CD4-positive, alpha-beta T cell treated with Interleukin-12 subunit alpha and Interleukin-12 subunit beta, for 1 hour (primary cell): ENCODE results near the gene ADSL.

Experiments
- DNase-seq: peaks from one replicate; pipeline ENCODE4 v3.0.0-alpha.2; 2020

ADSL gene

DNA sequence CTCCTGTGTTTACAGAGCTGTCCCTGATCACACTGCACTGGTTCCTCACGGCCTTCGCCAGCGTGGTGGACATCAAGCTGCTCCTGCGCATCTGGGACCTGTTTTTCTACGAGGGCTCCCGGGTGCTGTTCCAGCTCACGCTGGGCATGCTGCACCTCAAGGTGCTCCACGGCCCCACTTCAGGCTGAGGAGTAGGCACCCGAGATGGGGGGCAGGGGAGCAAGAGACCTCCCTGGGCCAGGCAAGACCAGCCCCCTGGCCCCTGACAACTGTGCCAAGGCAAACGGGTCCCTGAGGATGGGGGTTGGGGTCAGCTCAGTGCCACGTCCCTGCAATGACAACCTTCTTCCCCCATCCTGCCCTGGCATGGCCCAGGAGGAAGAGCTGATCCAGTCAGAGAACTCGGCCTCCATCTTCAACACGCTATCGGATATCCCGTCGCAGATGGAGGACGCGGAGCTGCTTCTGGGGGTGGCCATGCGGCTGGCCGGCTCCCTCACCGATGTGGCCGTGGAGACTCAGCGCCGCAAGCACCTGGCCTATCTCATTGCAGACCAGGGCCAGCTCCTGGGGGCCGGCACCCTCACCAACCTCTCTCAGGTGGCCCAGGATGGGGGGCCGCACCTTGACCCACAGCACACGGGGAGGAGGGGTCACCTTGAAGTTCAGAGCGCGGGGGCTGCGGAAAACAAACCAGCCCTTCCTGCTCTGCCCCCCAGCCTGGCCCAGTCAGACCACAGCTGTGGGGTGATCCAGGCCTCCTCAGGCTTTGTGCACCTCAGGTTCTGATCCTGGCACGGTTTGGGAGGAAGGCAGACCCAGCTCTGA, 60.0 kb downstream of the ADSL start:
- no peak for DNase-seq

- DNase-seq, result no peak
These were observed 60.9 kb downstream of the ADSL start for GRCh38 chr22:40407021-40407761.

DNA sequence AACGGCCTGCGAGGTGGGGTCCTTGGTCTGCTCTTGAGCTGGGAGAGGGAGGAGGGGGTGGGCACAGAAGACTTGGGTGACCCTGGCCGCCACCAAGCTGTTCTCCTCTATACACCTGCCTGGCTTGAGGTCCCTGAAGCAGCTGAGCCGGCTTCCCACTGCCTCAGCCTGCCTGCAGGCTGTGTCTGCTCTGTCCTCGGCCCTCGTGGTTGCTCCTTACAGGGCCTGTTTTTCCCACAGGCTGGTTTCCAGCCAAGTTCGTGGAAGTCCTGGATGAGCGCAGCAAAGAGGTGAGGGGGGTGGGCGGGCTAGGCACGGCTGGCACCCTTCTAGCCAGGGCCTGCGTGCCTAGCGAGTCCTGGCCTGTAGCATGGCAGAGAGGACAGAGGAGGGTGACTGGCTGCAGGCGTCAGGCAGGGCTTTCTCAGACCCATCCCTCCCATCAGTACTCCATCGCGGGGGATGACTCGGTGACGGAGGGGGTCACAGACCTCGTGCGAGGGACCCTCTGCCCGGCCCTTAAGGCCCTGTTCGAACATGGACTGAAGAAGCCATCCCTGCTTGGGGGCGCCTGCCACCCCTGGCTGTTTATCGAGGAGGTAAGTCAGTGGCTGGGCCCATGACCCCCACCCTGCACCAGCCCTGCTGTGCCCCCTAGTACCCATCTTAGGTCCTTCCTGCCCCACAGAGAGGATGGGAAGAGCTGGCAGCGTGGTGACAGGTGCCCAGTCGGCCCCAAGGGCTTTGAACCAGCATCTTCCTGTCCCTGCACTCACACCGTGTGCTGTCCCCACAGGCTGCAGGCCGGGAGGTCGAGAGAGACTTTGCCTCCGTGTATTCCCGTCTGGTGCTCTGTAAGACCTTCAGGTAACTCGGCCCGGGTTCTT, 61.8 kb downstream of the ADSL start:
- no peak for DNase-seq

DNA sequence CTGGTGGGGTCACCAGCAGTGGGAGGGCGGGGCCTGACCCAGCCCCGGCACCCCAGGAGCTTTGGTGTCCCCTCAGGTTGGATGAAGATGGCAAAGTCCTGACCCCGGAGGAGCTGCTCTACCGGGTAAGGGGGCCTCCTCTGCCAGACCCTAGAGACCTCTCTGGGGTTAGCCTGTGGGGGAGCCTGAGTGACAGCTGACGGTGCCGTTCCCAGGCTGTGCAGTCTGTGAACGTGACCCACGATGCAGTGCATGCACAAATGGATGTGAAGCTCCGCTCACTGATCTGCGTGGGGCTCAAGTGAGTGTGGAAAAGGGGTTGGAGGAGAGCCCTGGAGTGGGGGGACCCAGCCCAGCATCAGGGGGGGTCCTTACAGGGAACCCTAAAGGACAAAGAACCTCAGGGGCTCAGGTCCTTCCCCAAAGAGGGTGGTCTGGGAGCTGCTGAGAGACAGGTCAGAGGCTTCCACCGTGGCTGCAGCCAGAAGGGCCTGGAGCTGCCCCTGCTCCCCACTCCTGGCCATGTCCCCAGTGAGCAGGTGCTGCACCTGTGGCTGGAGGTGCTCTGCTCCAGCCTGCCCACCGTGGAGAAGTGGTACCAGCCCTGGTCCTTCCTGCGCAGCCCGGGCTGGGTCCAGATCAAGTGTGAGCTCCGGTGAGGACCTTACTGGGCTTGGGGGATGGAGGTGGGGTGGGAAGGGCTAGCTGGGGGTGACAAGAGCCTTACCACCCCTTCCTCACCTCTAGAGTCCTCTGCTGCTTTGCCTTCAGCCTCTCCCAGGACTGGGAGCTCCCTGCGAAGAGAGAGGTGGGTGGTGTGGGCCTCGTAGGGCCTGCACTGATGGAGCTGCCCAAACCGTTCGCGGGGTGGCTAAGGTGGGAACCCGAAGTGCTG, 62.7 kb downstream of the ADSL start:
- no peak for DNase-seq

DNA sequence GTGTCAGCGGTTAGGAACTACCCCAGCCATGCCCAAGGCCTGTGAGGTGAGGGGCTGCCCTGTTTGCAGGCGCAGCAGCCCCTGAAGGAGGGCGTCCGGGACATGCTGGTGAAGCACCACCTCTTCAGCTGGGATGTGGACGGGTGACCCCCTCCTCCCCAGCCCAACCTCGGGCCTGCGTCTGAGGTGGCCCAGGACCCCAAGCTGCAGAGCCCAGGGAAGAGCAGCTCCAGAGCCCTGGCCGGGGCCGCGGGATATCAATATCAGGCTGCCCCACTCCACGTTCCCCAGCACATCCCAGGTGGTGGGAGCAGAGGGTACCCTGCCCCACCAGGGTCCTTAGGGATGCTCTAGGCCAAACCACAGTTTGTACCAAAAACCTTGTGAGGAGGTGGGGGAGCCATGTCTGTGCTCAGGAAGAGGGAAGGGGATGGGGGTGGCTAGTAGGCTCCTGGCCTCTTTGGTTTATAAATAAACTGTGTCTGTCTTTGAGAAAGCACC, 63.4 kb downstream of the ADSL start:
- DNase-seq, result no peak

DNA sequence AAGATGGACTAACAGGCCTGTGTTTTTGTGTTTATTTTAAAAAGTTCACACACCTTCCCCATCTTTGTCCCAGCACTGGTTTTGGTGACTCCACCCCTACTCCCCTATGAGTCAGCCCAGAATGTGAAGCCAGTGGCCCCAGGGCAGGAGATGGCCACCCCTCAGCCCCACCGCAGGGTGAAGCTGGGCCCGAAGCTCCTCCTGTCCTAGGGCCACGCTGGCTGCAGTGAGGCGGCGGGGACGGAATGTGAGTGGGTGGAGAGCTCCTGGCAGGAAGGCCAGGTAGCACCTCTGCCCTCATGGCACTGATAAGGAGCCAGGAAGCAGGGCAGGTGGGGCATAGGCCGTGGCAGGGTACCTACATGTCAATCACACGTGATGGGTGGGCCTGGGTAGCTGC, 64.0 kb downstream of the ADSL start:
- DNase-seq, result no peak

- DNase-seq, result no peak
These were observed 64.6 kb downstream of the ADSL start for GRCh38 chr22:40410731-40411505.

DNA sequence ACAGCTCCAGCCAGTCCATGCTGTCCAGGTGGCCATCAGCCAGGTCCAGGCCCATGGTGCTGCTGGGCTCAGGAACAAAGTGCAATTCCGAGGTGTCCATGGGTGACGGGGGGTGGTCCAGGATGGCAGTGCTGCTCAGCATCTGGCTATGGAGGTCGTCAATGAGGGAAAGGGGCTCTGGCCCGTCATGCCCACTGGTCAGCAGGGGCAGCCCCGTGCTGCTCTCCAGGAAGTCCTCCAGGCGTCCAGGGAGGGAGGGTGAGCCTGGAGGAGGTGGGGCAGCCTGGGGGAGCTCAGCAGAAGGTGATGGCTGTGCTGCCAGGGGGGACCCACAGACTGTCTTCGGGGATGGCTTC, 65.2 kb downstream of the ADSL start:
- no peak for DNase-seq

DNA sequence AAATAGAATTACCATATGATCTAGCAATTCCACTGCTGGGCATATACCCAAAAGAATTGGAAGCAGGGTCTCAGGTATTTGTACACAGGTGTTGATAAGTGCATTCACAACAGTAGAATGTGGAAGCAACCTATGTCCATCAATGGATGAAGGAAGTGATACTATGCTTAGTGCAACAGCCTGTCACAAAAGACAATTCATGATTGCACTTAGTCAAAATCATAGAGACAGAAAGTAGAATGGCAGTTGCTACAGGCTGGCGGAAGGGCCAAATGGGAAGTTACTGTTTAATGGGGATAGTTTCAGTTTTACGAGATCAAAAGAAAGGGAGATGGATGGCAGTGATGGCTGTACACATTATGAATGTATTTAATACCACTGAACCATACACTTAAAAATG, 66.1 kb downstream of the ADSL start:
- DNase-seq, result no peak

- no peak for DNase-seq
These were observed 67.6 kb downstream of the ADSL start for GRCh38 chr22:40413873-40414272.

- no peak for DNase-seq
These were observed 68.0 kb downstream of the ADSL start for GRCh38 chr22:40414311-40414710.

DNA sequence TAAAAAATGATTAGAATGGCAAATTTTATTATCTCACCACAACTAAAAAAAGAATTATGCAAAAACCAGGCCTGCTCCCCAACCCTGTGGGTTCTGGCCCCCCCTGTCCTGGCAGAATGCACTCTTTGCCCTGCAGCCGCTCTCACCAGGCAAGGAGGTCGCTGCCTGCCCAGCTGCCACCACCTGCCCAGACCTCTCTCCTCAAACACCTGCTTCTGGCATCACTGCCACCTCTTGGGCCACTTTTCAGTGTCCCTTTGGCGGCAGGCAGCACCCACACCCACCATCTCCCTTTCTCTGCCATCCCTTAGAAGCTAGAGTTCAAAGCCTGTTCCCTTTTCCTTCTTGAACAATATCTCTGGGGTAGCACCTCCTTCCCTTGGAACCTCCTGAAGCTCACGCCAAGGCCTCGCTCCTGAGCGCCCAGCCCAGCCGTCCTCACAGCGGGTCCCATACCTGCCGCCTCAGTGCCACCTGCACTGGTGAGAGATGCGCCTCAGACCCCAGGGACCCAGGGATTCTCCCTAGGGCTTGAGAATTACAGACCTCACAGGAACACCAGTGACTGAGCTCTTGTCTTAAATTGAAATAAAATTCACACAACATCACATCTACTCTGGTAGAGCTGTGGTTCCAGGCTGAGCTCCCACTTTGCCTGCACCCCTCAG, 68.7 kb downstream of the ADSL start:
- DNase-seq, result no peak

GRCh38 chr22:40415531-40416266, 69.4 kb downstream of the ADSL start:
- DNase-seq, result no peak

- DNase-seq, result no peak
These were observed 69.9 kb downstream of the ADSL start for GRCh38 chr22:40416267-40416570.

- DNase-seq, result no peak
These were observed 70.3 kb downstream of the ADSL start for GRCh38 chr22:40416636-40417035.

- no peak for DNase-seq
These were observed 70.7 kb downstream of the ADSL start for GRCh38 chr22:40417041-40417440.

DNA sequence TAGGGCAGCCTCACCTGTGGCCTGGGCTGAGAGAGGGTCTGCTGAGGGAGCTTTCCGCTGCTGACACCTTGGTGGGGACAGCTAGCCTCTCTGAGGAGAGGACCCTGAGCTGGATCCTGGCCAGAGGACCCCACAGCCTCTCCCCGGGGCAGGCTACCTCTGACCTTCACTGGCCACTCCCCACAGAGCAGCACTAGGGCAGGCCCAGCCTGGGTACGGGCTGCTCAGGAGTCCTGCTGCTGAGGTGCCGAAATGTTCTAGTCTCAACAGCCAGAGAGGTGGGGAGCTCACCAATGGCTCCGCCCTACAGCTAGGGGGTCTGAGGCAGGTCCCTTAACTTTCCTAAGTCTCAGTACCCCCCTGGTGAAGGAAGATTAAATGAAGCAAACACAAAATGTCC, 71.6 kb downstream of the ADSL start:
- no peak for DNase-seq

GRCh38 chr22:40418366-40419201, 72.3 kb downstream of the ADSL start:
- DNase-seq, result no peak

GRCh38 chr22:40419718-40420117, 73.4 kb downstream of the ADSL start:
- no peak for DNase-seq
